ENCODE results near the gene EHMT1.
A peak's percentile ranks its signal among the peaks of the same experiment; 100 is the strongest.

Gene EHMT1

DNA sequence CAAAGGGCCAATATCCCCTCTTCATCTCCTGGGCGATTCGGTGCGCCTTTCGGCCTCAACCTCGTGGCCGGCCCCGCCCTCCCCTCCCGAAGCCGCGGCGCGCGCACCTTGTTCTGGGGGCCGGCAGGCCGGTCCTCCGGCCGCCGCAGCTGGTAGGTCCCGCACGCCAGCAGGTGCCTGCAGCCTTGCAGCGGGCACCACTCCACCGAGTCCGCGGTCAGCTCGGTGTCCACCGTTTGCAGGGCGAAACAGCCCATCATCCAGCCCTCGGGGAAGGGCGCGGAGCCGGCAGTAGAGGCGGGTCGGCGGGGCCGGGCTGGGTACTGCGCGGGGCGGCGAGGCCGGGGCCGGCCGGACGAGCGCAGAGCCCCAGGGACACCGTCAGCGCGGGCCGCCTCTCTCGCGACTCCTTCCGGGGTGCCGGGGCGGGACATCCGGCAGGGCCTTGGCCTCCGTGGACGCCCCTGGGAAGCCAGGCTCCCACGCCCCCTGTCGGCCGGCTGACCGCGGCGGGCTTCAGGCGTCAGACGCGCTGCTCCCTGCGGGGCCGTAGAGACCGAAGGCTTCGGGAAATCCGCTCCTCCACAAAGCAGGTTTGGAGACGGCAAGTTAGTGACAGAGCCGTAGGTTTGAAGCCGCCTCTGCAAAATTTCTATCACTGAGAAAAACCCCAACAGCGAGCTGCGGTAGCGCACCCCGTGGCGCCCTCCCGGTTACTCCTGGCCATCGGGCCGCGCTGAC lies 40.1 kb upstream of the EHMT1 start, which contains the start of gene DPH7:
TSS of gene DPH7 (minus strand) at position 408 of the 741 bp plus-strand sequence. CDS start at position 260, 148 bp downstream.
- Histone ChIP-seq H3K27me3 (replicated peaks in 2 of 5; ENCODE audit: control insufficient read depth in 4 of 5, insufficient read depth in 5 of 5, low read length in 4 of 5) (no peaks in the 10 kb centered on the region), H3K4me1 (ENCODE audit: control extremely low read depth in 1 of 4, control insufficient read depth in 4 of 4, insufficient read depth in 4 of 4, low read length in 3 of 4) (peaks cover 4 to 25% (median 15%) of the 10 kb centered on the region in 4 experiments), H3K4me3 (ENCODE audit: control insufficient read depth in 1 of 7, extremely low read depth in 1 of 7, insufficient read depth in 4 of 7, low read depth in 2 of 7, low read length in 6 of 7) (peak within 1 kb of the TSS; percentile 64 to 94 (median 88)), H3K36me3 (ENCODE audit: control insufficient read depth in 4 of 4, insufficient read depth in 4 of 4, low read length in 3 of 4) (peaks cover 2 to 64% (median 44%) of the 10 kb centered on the region in 4 experiments), H3K27ac (ENCODE audit: insufficient read depth in 1 of 2, low read depth in 1 of 2, low read length in 2 of 2, poor library complexity in 1 of 2, severe bottlenecking in 2 of 2) (peak within 1 kb of the TSS; percentile 40 to 74), H3K9me3 (ENCODE audit: control extremely low read depth in 1 of 5, control insufficient read depth in 4 of 5, insufficient read depth in 2 of 5, low read depth in 1 of 5, low read length in 4 of 5) (no peaks in the 10 kb centered on the region)
- DNase-seq: peak; percentile 86 to 89 (median 87)
- CTCF ChIA-PET: interaction anchor here (0.7 to 1.5 kb wide), 8 partner anchors 9 to 153 kb away, joined by 3 to 7 read pairs (median 3); no protein-coding TSS in a partner anchor
- POLR2A ChIA-PET: interaction anchor here (0.6 to 0.9 kb wide), 3 partner anchors 27 to 114 kb away, joined by 3 to 4 read pairs (median 3); partner anchors contain the start of gene MRPL41
- WGBS (ENCODE audit: insufficient coverage): 5% methylated on average over 76 of the region's 82 CpGs

DNA sequence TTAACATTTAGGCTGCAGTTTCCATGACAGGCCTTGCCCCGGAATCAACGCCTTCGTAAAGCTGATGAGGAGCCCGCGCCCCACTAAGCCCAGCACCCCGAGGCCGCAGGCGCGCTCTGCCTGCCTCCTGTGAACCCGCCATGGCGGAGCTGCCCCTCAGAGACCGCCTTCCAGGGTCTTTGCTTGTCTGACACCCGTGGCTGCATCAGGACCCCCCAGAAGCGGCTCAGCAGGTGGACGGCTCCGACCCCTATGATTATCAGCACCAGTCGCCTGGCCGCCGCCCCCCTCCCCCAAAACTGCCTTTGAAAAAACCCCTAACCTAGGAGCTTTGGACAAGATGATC lies 39.6 kb upstream of the EHMT1 start:
- WGBS (ENCODE audit: insufficient coverage): 62% methylated on average over 16 of the region's 19 CpGs
- peaks cover 2 to 66% (median 46%) of the 10 kb centered on the region in 4 experiments for H3K36me3 ChIP-seq (ENCODE audit: control insufficient read depth in 4 of 4, insufficient read depth in 4 of 4, low read length in 3 of 4)
- peak overlapping the region in 6 of 7 experiments; percentile 80 to 94 (median 90) for H3K4me3 ChIP-seq (ENCODE audit: control insufficient read depth in 1 of 7, extremely low read depth in 1 of 7, insufficient read depth in 4 of 7, low read depth in 2 of 7, low read length in 6 of 7)
- H3K9me3 ChIP-seq (ENCODE audit: control extremely low read depth in 1 of 5, control insufficient read depth in 4 of 5, insufficient read depth in 2 of 5, low read depth in 1 of 5, low read length in 4 of 5): no peaks in the 10 kb centered on the region
- no peak for DNase-seq
- H3K27ac ChIP-seq (ENCODE audit: insufficient read depth in 1 of 2, low read depth in 1 of 2, low read length in 2 of 2, poor library complexity in 1 of 2, severe bottlenecking in 2 of 2): peak overlapping the region in 1 of 2 experiments; percentile 74
- POLR2A ChIA-PET: interaction anchor here (0.6 to 0.9 kb wide), 2 partner anchors 27 to 113 kb away, joined by 3 read pairs; partner anchors contain the start of gene MRPL41
- CTCF ChIA-PET: interaction anchor here (0.7 to 1.5 kb wide), 8 partner anchors 9 to 153 kb away, joined by 3 to 7 read pairs (median 3); no protein-coding TSS in a partner anchor
- no peaks in the 10 kb centered on the region for H3K27me3 ChIP-seq (replicated peaks in 2 of 5; ENCODE audit: control insufficient read depth in 4 of 5, insufficient read depth in 5 of 5, low read length in 4 of 5)
- H3K4me1 ChIP-seq (ENCODE audit: control extremely low read depth in 1 of 4, control insufficient read depth in 4 of 4, insufficient read depth in 4 of 4, low read length in 3 of 4): peaks cover 4 to 25% (median 15%) of the 10 kb centered on the region in 4 experiments

DNA sequence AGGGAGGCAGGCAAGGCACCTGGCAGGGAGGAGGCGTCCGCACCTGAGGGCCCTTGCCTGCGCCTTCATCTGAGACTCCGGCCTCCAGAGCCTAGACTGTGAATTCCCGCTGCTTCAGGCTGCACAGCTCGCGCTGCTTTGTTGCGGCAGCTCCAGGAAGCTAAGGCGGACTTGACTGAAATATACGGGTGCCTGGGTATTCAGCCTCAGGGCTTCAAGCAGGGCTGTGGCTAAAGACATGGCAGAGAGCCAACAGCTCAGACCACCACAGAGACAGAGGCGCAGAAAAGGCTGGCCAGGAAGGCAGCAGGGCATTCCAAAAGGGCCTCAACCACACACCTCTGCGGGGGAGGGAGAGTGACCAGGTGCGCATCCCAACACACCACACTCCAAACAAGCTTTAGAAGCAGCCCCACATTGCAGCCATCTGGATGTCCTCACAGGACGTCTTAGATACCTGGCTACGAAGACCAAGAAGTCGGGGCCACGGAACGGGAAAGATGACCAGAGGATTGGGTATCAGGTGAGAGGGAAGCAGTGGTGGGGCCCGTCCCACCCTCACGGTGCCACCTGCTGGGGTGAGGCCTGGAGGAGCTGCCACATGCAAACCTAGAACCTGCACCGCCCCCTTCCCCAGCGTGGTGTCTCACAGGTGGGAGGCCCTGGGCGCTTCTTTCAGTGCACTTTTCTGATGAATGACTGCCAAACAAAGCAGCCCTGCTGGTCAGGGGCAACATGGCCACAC lies 38.4 kb upstream of the EHMT1 start:
- Histone ChIP-seq H3K36me3 (ENCODE audit: control insufficient read depth in 4 of 4, insufficient read depth in 4 of 4, low read length in 3 of 4) (peaks cover 2 to 61% (median 42%) of the 10 kb centered on the region in 4 experiments), H3K27me3 (replicated peaks in 2 of 5; ENCODE audit: control insufficient read depth in 4 of 5, insufficient read depth in 5 of 5, low read length in 4 of 5) (no peaks in the 10 kb centered on the region), H3K27ac (ENCODE audit: insufficient read depth in 1 of 2, low read depth in 1 of 2, low read length in 2 of 2, poor library complexity in 1 of 2, severe bottlenecking in 2 of 2) (no peak overlapping the region), H3K9me3 (ENCODE audit: control extremely low read depth in 1 of 5, control insufficient read depth in 4 of 5, insufficient read depth in 2 of 5, low read depth in 1 of 5, low read length in 4 of 5) (no peaks in the 10 kb centered on the region), H3K4me3 (ENCODE audit: control insufficient read depth in 1 of 7, extremely low read depth in 1 of 7, insufficient read depth in 4 of 7, low read depth in 2 of 7, low read length in 6 of 7) (no peak overlapping the region), H3K4me1 (ENCODE audit: control extremely low read depth in 1 of 4, control insufficient read depth in 4 of 4, insufficient read depth in 4 of 4, low read length in 3 of 4) (peaks cover 4 to 25% (median 15%) of the 10 kb centered on the region in 4 experiments)
- WGBS (ENCODE audit: insufficient coverage): 88% methylated on average over 22 of the region's 23 CpGs
- no peak for DNase-seq
- POLR2A ChIA-PET: no interaction called here
- CTCF ChIA-PET: interaction anchor here (0.6 to 2.3 kb wide), 8 partner anchors 9 to 93 kb away, joined by 3 to 12 read pairs (median 4); no protein-coding TSS in a partner anchor

DNA sequence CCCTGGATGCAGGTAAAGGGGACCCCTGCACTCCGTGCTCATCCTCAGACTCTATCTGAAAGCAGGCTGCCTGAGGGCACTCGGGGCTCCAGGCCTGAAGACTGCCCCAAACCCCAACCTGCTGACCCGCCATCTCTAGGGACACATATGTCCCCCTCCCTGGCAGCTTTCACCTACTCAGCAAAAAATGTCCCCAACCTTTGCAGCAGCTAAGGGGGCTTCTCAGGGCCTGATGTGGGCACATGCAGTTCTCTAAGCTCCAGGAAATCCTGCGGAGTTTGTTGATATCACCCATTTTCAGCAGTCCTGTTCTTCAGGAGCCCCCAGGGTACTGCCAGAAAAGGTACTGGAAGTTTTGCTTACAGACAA lies 37.9 kb upstream of the EHMT1 start:
- H3K4me3 ChIP-seq (ENCODE audit: control insufficient read depth in 1 of 7, extremely low read depth in 1 of 7, insufficient read depth in 4 of 7, low read depth in 2 of 7, low read length in 6 of 7): no peak overlapping the region

DNA sequence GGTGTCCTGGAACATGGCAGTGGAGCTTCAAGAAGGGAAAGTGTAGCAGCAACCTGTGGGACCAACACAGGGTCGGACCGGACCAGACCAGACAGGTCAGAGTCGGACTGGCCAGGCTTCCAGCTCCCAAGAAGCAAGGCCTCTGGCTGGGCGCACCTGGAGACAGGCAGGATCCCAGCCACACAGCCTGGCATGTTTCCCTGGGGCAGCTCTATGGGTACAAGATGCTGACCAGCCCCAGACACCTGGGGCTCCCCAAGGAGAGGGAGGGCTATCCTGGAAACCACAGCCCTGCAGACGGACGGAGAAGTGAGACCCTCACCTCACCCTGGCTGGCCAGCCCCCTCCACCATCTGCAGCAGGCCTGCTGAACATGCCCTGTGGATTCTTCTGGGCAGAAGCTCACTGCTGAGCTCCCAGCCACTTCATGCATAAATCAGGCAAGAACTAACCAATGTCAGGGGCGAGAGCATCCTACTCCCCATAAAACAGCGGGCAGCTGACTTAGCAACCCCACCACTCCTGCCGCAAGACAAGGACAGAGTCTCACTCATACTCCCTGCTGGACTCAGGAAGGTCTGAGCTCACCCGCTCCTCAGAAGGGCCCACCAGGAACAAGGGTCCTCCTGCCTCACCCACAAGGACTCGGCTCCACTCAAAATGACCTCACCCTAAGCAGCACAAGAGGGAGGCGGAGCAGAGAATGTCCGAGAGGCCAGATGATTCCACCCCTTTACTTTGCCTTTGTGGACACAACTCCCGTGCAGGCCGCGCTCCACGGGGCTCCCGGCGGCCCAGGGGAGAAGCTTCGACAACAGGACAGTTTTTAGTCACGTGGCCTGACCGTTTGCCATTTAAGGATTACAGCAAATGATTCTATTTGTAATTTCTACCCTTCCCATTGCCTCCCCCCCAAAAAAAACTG lies 37.2 kb upstream of the EHMT1 start:
- WGBS (ENCODE audit: insufficient coverage): 97% methylated on average over 16 of the region's 22 CpGs
- peaks cover 4 to 17% (median 15%) of the 10 kb centered on the region in 4 experiments for H3K4me1 ChIP-seq (ENCODE audit: control extremely low read depth in 1 of 4, control insufficient read depth in 4 of 4, insufficient read depth in 4 of 4, low read length in 3 of 4)
- no peak overlapping the region for H3K27ac ChIP-seq (ENCODE audit: insufficient read depth in 1 of 2, low read depth in 1 of 2, low read length in 2 of 2, poor library complexity in 1 of 2, severe bottlenecking in 2 of 2)
- no peaks in the 10 kb centered on the region for H3K27me3 ChIP-seq (replicated peaks in 2 of 5; ENCODE audit: control insufficient read depth in 4 of 5, insufficient read depth in 5 of 5, low read length in 4 of 5)
- H3K9me3 ChIP-seq (ENCODE audit: control extremely low read depth in 1 of 5, control insufficient read depth in 4 of 5, insufficient read depth in 2 of 5, low read depth in 1 of 5, low read length in 4 of 5): no peaks in the 10 kb centered on the region
- peaks cover 2 to 61% (median 39%) of the 10 kb centered on the region in 4 experiments for H3K36me3 ChIP-seq (ENCODE audit: control insufficient read depth in 4 of 4, insufficient read depth in 4 of 4, low read length in 3 of 4)
- CTCF ChIA-PET: interaction anchor here (0.7 to 2.3 kb wide), 13 partner anchors 14 to 115 kb away, joined by 3 to 12 read pairs (median 5); no protein-coding TSS in a partner anchor
- POLR2A ChIA-PET: interaction anchor here (0.5 kb wide), 1 partner anchor 56 kb away, joined by 3 read pairs; no protein-coding TSS in a partner anchor
- no peak for DNase-seq
- no peak overlapping the region for H3K4me3 ChIP-seq (ENCODE audit: control insufficient read depth in 1 of 7, extremely low read depth in 1 of 7, insufficient read depth in 4 of 7, low read depth in 2 of 7, low read length in 6 of 7)

More for the DNA sequence above, 37.9 kb upstream of the EHMT1 start:
- peaks cover 2 to 60% (median 39%) of the 10 kb centered on the region in 4 experiments for H3K36me3 ChIP-seq (ENCODE audit: control insufficient read depth in 4 of 4, insufficient read depth in 4 of 4, low read length in 3 of 4)
- peaks cover 4 to 23% (median 15%) of the 10 kb centered on the region in 4 experiments for H3K4me1 ChIP-seq (ENCODE audit: control extremely low read depth in 1 of 4, control insufficient read depth in 4 of 4, insufficient read depth in 4 of 4, low read length in 3 of 4)
- ChIA-PET POLR2A (no interaction called here), CTCF (interaction anchor here (1.1 to 2.3 kb wide), 7 partner anchors 15 to 93 kb away, joined by 3 to 12 read pairs (median 5); no protein-coding TSS in a partner anchor)
- H3K9me3 ChIP-seq (ENCODE audit: control extremely low read depth in 1 of 5, control insufficient read depth in 4 of 5, insufficient read depth in 2 of 5, low read depth in 1 of 5, low read length in 4 of 5): no peaks in the 10 kb centered on the region
- WGBS (ENCODE audit: insufficient coverage): 94% methylated on average over 4 of the region's 4 CpGs
- no peaks in the 10 kb centered on the region for H3K27me3 ChIP-seq (replicated peaks in 2 of 5; ENCODE audit: control insufficient read depth in 4 of 5, insufficient read depth in 5 of 5, low read length in 4 of 5)
- DNase-seq: no peak
- H3K27ac ChIP-seq (ENCODE audit: insufficient read depth in 1 of 2, low read depth in 1 of 2, low read length in 2 of 2, poor library complexity in 1 of 2, severe bottlenecking in 2 of 2): no peak overlapping the region

DNA sequence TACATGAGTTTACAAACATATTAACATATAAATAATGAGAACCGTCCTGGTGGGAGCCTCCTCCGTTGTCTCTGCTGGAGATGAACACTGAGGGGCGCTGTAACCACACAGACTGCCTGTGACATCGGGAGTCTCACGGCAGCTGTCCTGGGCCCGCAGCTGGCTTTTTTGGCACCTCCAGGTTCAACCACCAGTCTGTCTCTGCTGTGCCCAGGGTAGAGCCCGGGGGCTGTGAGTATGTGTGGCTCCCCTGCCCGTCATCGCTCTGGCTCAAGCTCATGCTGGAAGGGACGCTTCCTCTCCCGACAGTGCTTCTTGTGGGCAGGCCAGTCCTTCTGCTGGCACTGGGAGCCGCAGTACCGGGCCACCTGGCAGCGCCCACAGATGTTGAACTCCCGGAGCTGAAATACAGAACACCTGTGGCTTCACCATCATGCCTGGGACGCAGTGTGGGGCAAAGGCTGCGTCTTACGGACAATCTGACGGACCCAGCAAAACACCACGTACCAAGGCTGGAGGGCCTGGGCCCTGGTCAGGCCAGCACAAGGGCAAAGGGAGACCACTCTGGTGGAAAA lies 36.4 kb upstream of the EHMT1 start:
- H3K4me1 ChIP-seq (ENCODE audit: control extremely low read depth in 1 of 4, control insufficient read depth in 4 of 4, insufficient read depth in 4 of 4, low read length in 3 of 4): peaks cover 4 to 15% (median 12%) of the 10 kb centered on the region in 4 experiments
- H3K36me3 ChIP-seq (ENCODE audit: control insufficient read depth in 4 of 4, insufficient read depth in 4 of 4, low read length in 3 of 4): peaks cover 2 to 69% (median 45%) of the 10 kb centered on the region in 4 experiments
- no peaks in the 10 kb centered on the region for H3K9me3 ChIP-seq (ENCODE audit: control extremely low read depth in 1 of 5, control insufficient read depth in 4 of 5, insufficient read depth in 2 of 5, low read depth in 1 of 5, low read length in 4 of 5)
- ChIA-PET POLR2A (no interaction called here), CTCF (interaction anchor here (0.7 to 2.3 kb wide), 13 partner anchors 14 to 114 kb away, joined by 3 to 12 read pairs (median 5); no protein-coding TSS in a partner anchor)
- no peak overlapping the region for H3K27ac ChIP-seq (ENCODE audit: insufficient read depth in 1 of 2, low read depth in 1 of 2, low read length in 2 of 2, poor library complexity in 1 of 2, severe bottlenecking in 2 of 2)
- no peaks in the 10 kb centered on the region for H3K27me3 ChIP-seq (replicated peaks in 2 of 5; ENCODE audit: control insufficient read depth in 4 of 5, insufficient read depth in 5 of 5, low read length in 4 of 5)
- no peak overlapping the region for H3K4me3 ChIP-seq (ENCODE audit: control insufficient read depth in 1 of 7, extremely low read depth in 1 of 7, insufficient read depth in 4 of 7, low read depth in 2 of 7, low read length in 6 of 7)
- WGBS (ENCODE audit: insufficient coverage): 90% methylated on average over 16 of the region's 20 CpGs
- peak; percentile 32 to 63 (median 60) for DNase-seq
